HCT116 (cell line): ENCODE results near the gene KLF16. TPM values are rescaled to one million over a fixed set of nuclear protein-coding genes. Genes with fewer than 3 reads are reported as not detected.

Experiments
- ATAC-seq: fragments of 200-7000 bp; cut with Tn5 transposase; 2 replicates; pipeline ENCODE4 v1.9.1; 2020; ENCODE audit warnings: mild to moderate bottlenecking, moderate library complexity
- BruUV-seq: library from RNA; stranded (reverse); fragments of 400-500 nt; replicated peaks from 2 replicates; lab custom pipeline; 2021; lab: Mats Ljungman, UMichigan
- CTCF ChIA-PET: fragments of 300-600 bp; sonication (Branson Sonifier 250); formaldehyde crosslinking; loops from one replicate; lab custom pipeline; 2021; ENCODE audit warnings: antibody characterized with exemption; lab: Charles Lee
- POLR2A ChIA-PET: fragments of 300-600, 350-600 bp; sonication (Branson Sonifier 250); formaldehyde crosslinking; loops from one replicate; lab custom pipeline; 2021; ENCODE audit warnings: antibody characterized with exemption; lab: Charles Lee
- RAD21 ChIA-PET, 2 experiments: fragments of 300-600 bp; sonication (Branson Sonifier 250); formaldehyde crosslinking; loops; one replicate each; lab custom pipeline; 2023; ENCODE audit warnings: low total read pairs in 2 of 2; ENCODE audit not compliant: uncharacterized antibody in 2 of 2, unreplicated experiment in 2 of 2, low non-redundant PET in 1 of 2; lab: Charles Lee
- DNase-seq: peaks from one replicate; pipeline ENCODE4 v3.0.0-alpha.2; 2010; ENCODE audit warnings: low read depth, low spot score
- H2AFZ ChIP-seq: fragments of 200-600 bp; shearing (Covaris generic), sonication (generic); 2 replicates; pipeline ENCODE4 v1.6.1; 2017; ENCODE audit warnings: low read depth, mixed run types, mixed read lengths, antibody characterized with exemption, low read length; ENCODE audit not compliant: poor library complexity, severe bottlenecking
- H3K27ac ChIP-seq: 2 replicates; pipeline ENCODE4 v1.5.1; 2012; ENCODE audit warnings: low read depth, low read length
- H3K27me3 ChIP-seq: fragments of 200-600 bp; sonication (generic); 2 replicates; pipeline ENCODE4 v1.6.1; 2016; ENCODE audit warnings: mixed run types, low read length, mixed read lengths; ENCODE audit not compliant: insufficient read depth
- H3K36me3 ChIP-seq, 2 experiments: fragments of 200-500 bp in 1 of 2; fragments of 200-600 bp in 1 of 2; sonication (Bioruptor generic) in 1 of 2; sonication (generic) in 1 of 2; 2 replicates each; pipeline versions ENCODE4 v1.5.1 to v1.6.1; 2014 to 2016; ENCODE audit warnings: low read length in 2 of 2, inconsistent platforms in 1 of 2, mixed read lengths in 1 of 2, mixed run types in 1 of 2; ENCODE audit not compliant: insufficient read depth in 2 of 2, control insufficient read depth in 1 of 2
- H3K4me1 ChIP-seq, 2 experiments: fragments of 200-600 bp in 1 of 2; sonication (generic) in 1 of 2; 2 replicates each; pipeline versions ENCODE4 v1.5.1 to v1.6.1; 2012 to 2017; ENCODE audit warnings: low read length in 2 of 2, inconsistent platforms in 1 of 2, mild to moderate bottlenecking in 1 of 2, mixed read lengths in 1 of 2, mixed run types in 1 of 2, moderate library complexity in 1 of 2; ENCODE audit not compliant: insufficient read depth in 2 of 2, control insufficient read depth in 1 of 2
- H3K4me2 ChIP-seq: fragments of 200-600 bp; sonication (generic); 2 replicates; pipeline ENCODE4 v1.6.1; 2017; ENCODE audit warnings: mixed run types, low read length, mixed read lengths
- H3K4me3 ChIP-seq, 2 experiments: fragments of 200-600 bp in 1 of 2; sonication (generic) in 1 of 2; replicated peaks in 1 of 2; 2 replicates each; pipeline ENCODE4 v1.5.1; 2011 to 2016; ENCODE audit warnings: low read length in 2 of 2, control low read depth in 1 of 2, low read depth in 1 of 2, mild to moderate bottlenecking in 1 of 2, mixed read lengths in 1 of 2, mixed run types in 1 of 2
- H3K79me2 ChIP-seq: fragments of 200-600 bp; sonication (generic); 2 replicates; pipeline ENCODE4 v1.6.1; 2017; ENCODE audit warnings: mild to moderate bottlenecking, mixed run types, low read length, moderate library complexity, mixed read lengths; ENCODE audit not compliant: insufficient read depth
- H3K9ac ChIP-seq: fragments of 200-600 bp; sonication (generic); 2 replicates; pipeline ENCODE4 v1.6.1; 2016; ENCODE audit warnings: low read length, mixed read lengths
- H3K9me2 ChIP-seq: fragments of 200-600 bp; sonication (generic), shearing (Covaris generic); 2 replicates; pipeline ENCODE4 v1.6.1; 2017; ENCODE audit warnings: mixed run types, mild to moderate bottlenecking, moderate library complexity; ENCODE audit not compliant: insufficient read depth
- H3K9me3 ChIP-seq, 2 experiments: fragments of 200-500 bp in 1 of 2; fragments of 200-600 bp in 1 of 2; sonication (Bioruptor generic) in 1 of 2; sonication (generic) in 1 of 2; 2 replicates each; pipeline ENCODE4 v1.6.1; 2014 to 2017; ENCODE audit warnings: low read length in 2 of 2, mixed read lengths in 2 of 2, inconsistent platforms in 1 of 2, low read depth in 1 of 2, mild to moderate bottlenecking in 1 of 2, mixed run types in 1 of 2, moderate library complexity in 1 of 2; ENCODE audit not compliant: control insufficient read depth in 1 of 2, insufficient read depth in 1 of 2
- H4K20me1 ChIP-seq: fragments of 200-600 bp; sonication (generic), shearing (Covaris generic); 2 replicates; pipeline ENCODE4 v1.6.1; 2017; ENCODE audit warnings: mixed run types, mild to moderate bottlenecking, moderate library complexity; ENCODE audit not compliant: insufficient read depth
- ELF1 ChIP-seq: IDR thresholded peaks from 2 replicates; pipeline ENCODE4 v1.6.1; 2012; ENCODE audit warnings: low read depth, borderline replicate concordance
- EZH2phosphoT487 ChIP-seq: fragments of 200-600 bp; IDR thresholded peaks from 2 replicates; pipeline ENCODE4 v1.6.1; 2018; ENCODE audit warnings: antibody characterized with exemption, borderline replicate concordance
- FOSL1 ChIP-seq: IDR thresholded peaks from 2 replicates; pipeline ENCODE4 v1.6.1; 2012; ENCODE audit warnings: low read depth
- POLR2A ChIP-seq: IDR thresholded peaks from 2 replicates; pipeline ENCODE4 v1.7.0; 2011; ENCODE audit warnings: borderline replicate concordance; ENCODE audit not compliant: insufficient read depth, insufficient read length; ENCODE audit errors: extremely low read depth
- REST ChIP-seq: IDR thresholded peaks from 2 replicates; pipeline ENCODE4 v1.6.1; 2012; ENCODE audit warnings: low read depth
- SP1 ChIP-seq: IDR thresholded peaks from 2 replicates; pipeline ENCODE4 v1.6.1; 2012; ENCODE audit warnings: low read depth
- SRF ChIP-seq: IDR thresholded peaks from 2 replicates; pipeline ENCODE4 v1.6.1; 2012; ENCODE audit warnings: low read depth
- TCF7L2 ChIP-seq: IDR thresholded peaks from 2 replicates; pipeline ENCODE4 v1.7.0; 2011; ENCODE audit warnings: borderline replicate concordance, inconsistent platforms; ENCODE audit not compliant: insufficient read depth, insufficient read length; ENCODE audit errors: extremely low read depth
- YY1 ChIP-seq: IDR thresholded peaks from 2 replicates; pipeline ENCODE4 v1.6.1; 2011; ENCODE audit warnings: low read length, low read depth, moderate library complexity, mild to moderate bottlenecking; ENCODE audit not compliant: insufficient replicate concordance; ENCODE audit errors: extremely low read depth
- ZBTB33 ChIP-seq: IDR thresholded peaks from 2 replicates; pipeline ENCODE4 v1.6.1; 2011; ENCODE audit warnings: mild to moderate bottlenecking, low read length, moderate library complexity; ENCODE audit not compliant: insufficient replicate concordance; ENCODE audit errors: extremely low read depth
- ZFX ChIP-seq: fragments of 450-650 bp; IDR thresholded peaks from 2 replicates; pipeline ENCODE4 v1.6.1; 2017
- ZNF274 ChIP-seq: fragments of 200-500 bp; sonication (Bioruptor generic); IDR thresholded peaks from 2 replicates; pipeline ENCODE4 v1.6.1; 2014; ENCODE audit warnings: mild to moderate bottlenecking, low read depth, low read length, inconsistent platforms
- intact Hi-C: fragments of 100-400 bp; cut with micrococcal nuclease; formaldehyde crosslinking; loops from 2 replicates; pipeline ENCODE4 v1.10.0; 2022
- total RNA-seq: library from RNA; stranded (reverse); gene quantifications from one replicate; pipeline ENCODE4 v1.2.1, GENCODE V29; 2021; ENCODE audit not compliant: unreplicated experiment

KLF16 gene
- total RNA-seq, 1 experiment from 2014 or later: 64.3 TPM

- TF ChIP-seq SRF (no peak), EZH2phosphoT487 (no peak), YY1 (no peak), SP1 (no peak), FOSL1 (no peak)
- Histone ChIP-seq H3K4me2 (no peak overlapping the region), H3K4me3 (no peak overlapping the region), H3K4me1 (peaks cover 15 to 32% of the 10 kb centered on the region in 2 experiments; a peak in 3 of 4 replicates), H3K36me3 (peaks cover 0 to 4% of the 10 kb centered on the region in 2 experiments; a peak in 1 of 4 replicates), H3K79me2 (peaks cover 95% of the 10 kb centered on the region), H3K9me3 (no peaks in the 10 kb centered on the region), H2AFZ (no peak overlapping the region), H3K27me3 (no peaks in the 10 kb centered on the region), H3K9ac (no peak overlapping the region), H3K27ac (no peak overlapping the region), H4K20me1 (peaks cover 22% of the 10 kb centered on the region; the same call in 1 of the 2 replicates), H3K9me2 (no peaks in the 10 kb centered on the region)
- DNase-seq: no peak
- RAD21 ChIA-PET: no interaction called here
- BruUV-seq: no TSS peak
- intact Hi-C loops: no loop called here
- CTCF ChIA-PET: interaction anchor here (0.7 to 1.4 kb wide), 2 partner anchors 15 to 48 kb away, joined by 3 to 5 read pairs; no protein-coding TSS in a partner anchor
- no peak for ATAC-seq
- POLR2A ChIA-PET: no interaction called here
These were observed 22.0 kb downstream of the KLF16 start for GRCh38 chr19:1841209-1841924.

GRCh38 chr19:1840541-1841115 is 22.8 kb downstream of the KLF16 start:
- H2AFZ ChIP-seq: no peak overlapping the region
- H3K4me3 ChIP-seq: no peak overlapping the region
- peaks cover 9 to 24% of the 10 kb centered on the region in 2 experiments; a peak in 3 of 4 replicates for H3K4me1 ChIP-seq
- ChIA-PET RAD21 (no interaction called here), POLR2A (no interaction called here), CTCF (interaction anchor here (0.7 to 2.2 kb wide), 2 partner anchors 11 to 14 kb away, joined by 3 to 14 read pairs; no protein-coding TSS in a partner anchor)
- DNase-seq: no peak
- peaks cover 0 to 4% of the 10 kb centered on the region in 2 experiments; a peak in 1 of 4 replicates for H3K36me3 ChIP-seq
- H3K4me2 ChIP-seq: no peak overlapping the region
- H3K9ac ChIP-seq: no peak overlapping the region
- H3K9me2 ChIP-seq: no peaks in the 10 kb centered on the region
- ATAC-seq: no peak
- no peaks in the 10 kb centered on the region for H3K27me3 ChIP-seq
- no peak overlapping the region; the same call in 1 of the 2 replicates for H3K27ac ChIP-seq
- H4K20me1 ChIP-seq: peaks cover 22% of the 10 kb centered on the region; the same call in 1 of the 2 replicates
- H3K9me3 ChIP-seq: no peaks in the 10 kb centered on the region
- peaks cover 95% of the 10 kb centered on the region for H3K79me2 ChIP-seq
- BruUV-seq: no TSS peak
- intact Hi-C loops: no loop called here
- TF ChIP-seq POLR2A (no peak), TCF7L2 (no peak), ZNF274 (no peak), SRF (no peak), EZH2phosphoT487 (no peak), ZBTB33 (no peak), ELF1 (no peak), ZFX (no peak), REST (no peak)
